Measurements from ENCODE around the gene LST1. TPM values are rescaled to one million over a fixed set of nuclear protein-coding genes. Genes with fewer than 3 reads are reported as not detected.

LST1 gene
- total RNA-seq, 1 donor from 2014 or later: not detected

DNA sequence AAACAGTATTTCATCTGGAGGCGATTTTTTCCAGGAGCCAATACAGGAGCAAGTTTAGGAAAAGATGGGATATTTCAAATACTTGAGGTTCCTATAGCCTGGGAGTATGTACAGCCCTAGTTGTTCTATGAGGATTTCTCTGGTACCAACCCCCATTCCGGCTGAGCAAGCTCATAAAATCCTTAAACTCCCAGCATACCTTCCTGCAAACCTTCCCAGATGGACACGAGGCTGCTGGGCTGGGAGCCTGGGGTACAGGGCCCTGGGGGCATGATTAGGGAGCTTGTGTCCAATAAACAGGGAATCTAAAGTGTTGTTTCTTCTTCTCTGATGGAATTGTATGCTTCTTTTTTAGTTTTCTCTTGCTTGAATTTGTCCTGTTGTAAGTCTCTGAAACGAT lies 35.9 kb downstream of the LST1 start:
- no peak for DNase-seq (ENCODE audit: low read depth)
- TF ChIP-seq, protein P1, sequence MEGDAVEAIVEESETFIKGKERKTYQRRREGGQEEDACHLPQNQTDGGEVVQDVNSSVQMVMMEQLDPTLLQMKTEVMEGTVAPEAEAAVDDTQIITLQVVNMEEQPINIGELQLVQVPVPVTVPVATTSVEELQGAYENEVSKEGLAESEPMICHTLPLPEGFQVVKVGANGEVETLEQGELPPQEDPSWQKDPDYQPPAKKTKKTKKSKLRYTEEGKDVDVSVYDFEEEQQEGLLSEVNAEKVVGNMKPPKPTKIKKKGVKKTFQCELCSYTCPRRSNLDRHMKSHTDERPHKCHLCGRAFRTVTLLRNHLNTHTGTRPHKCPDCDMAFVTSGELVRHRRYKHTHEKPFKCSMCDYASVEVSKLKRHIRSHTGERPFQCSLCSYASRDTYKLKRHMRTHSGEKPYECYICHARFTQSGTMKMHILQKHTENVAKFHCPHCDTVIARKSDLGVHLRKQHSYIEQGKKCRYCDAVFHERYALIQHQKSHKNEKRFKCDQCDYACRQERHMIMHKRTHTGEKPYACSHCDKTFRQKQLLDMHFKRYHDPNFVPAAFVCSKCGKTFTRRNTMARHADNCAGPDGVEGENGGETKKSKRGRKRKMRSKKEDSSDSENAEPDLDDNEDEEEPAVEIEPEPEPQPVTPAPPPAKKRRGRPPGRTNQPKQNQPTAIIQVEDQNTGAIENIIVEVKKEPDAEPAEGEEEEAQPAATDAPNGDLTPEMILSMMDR (conservative IDR thresholded peaks at IDR 0.05; ENCODE audit: low read depth, low read length): no peak
- H3K4me3 ChIP-seq (ENCODE audit: low read depth, low read length): peak overlapping the region; percentile 94

DNA sequence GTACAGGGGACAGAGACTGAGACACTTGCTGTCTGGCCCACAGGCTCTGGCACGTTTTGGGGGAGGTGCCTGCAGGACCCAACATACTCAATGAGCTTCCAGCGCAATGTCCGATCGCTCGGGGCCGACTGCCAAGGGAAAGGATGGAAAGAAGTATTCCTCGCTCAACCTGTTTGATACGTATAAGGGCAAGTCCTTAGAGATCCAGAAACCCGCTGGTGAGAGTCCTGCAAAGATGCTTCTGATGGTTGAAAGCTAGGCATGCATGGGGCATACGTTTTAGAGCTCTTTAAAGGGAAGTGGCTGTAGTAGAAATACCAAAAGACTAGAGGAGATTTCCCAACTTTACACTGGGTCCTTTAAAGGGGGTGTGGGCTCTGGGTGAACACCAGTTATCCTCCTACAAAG lies 36.6 kb downstream of the LST1 start:
- H3K4me3 ChIP-seq (ENCODE audit: low read depth, low read length): peak overlapping the region; percentile 94
- TF ChIP-seq, protein P1 (conservative IDR thresholded peaks at IDR 0.05; ENCODE audit: low read depth, low read length): no peak
- DNase-seq (ENCODE audit: low read depth): no peak

DNA sequence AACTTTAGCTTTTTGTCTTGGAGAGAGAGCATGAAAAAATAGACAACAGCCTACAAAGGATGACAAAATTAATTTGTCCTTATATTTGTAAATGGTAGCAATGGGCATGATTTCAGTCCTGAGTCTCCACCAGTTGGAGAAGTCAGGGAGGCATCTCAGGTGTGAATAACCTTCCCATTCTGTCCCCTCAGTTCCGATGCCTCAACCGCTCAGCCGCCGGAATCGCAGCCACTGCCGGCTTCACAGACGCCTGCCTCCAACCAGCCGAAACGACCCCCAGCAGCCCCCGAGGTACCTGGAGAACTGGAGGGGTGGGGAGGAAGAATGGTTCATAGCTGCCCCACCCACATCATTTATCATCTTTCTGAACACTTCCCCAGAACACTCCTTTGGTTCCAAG lies 38.0 kb downstream of the LST1 start:
- TF ChIP-seq, protein P1 (conservative IDR thresholded peaks at IDR 0.05; ENCODE audit: low read depth, low read length): no peak
- H3K4me3 ChIP-seq (ENCODE audit: low read depth, low read length): no peak overlapping the region
- no peak for DNase-seq (ENCODE audit: low read depth)

DNA sequence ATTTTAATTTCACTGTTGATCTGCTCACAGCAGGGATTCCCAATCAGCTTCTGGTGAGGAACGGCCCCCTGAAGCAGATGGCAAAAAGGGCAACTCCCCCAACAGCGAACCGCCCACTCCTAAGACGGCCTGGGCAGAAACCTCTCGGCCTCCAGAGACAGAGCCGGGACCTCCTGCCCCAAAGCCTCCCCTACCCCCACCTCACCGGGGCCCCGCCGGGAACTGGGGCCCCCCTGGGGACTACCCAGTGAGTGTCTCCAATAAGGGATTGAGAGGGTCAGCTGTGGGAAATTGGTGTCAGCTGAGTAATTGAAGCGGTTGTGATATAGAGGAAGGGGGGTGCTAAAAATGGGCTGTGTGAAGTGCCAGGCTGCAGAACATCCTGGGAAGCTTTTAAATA lies 40.9 kb downstream of the LST1 start:
- TF ChIP-seq, protein P1 (conservative IDR thresholded peaks at IDR 0.05; ENCODE audit: low read depth, low read length): no peak
- H3K4me3 ChIP-seq (ENCODE audit: low read depth, low read length): no peak overlapping the region
- no peak for DNase-seq (ENCODE audit: low read depth)

DNA sequence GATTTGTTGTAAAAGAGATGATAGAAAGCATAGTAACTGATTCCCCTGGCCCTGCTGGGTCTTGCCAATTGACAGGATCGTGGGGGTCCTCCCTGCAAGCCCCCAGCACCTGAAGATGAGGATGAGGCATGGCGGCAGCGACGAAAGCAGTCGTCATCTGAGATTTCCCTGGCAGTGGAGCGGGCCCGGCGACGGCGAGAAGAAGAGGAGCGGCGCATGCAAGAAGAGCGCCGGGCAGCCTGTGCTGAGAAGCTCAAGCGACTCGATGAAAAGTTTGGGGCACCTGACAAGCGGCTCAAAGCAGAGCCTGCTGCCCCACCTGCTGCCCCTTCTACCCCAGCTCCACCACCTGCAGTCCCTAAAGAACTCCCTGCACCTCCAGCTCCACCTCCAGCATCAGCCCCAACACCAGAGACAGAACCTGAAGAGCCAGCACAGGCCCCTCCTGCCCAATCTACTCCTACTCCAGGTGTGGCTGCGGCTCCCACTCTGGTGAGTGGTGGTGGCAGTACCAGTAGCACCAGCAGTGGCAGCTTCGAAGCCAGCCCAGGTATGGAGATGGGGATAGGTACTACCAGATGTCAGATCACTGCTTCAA lies 41.7 kb downstream of the LST1 start:
- no peak for DNase-seq (ENCODE audit: low read depth)
- no peak overlapping the region for H3K4me3 ChIP-seq (ENCODE audit: low read depth, low read length)
- TF ChIP-seq, protein P1 (conservative IDR thresholded peaks at IDR 0.05; ENCODE audit: low read depth, low read length): no peak

DNA sequence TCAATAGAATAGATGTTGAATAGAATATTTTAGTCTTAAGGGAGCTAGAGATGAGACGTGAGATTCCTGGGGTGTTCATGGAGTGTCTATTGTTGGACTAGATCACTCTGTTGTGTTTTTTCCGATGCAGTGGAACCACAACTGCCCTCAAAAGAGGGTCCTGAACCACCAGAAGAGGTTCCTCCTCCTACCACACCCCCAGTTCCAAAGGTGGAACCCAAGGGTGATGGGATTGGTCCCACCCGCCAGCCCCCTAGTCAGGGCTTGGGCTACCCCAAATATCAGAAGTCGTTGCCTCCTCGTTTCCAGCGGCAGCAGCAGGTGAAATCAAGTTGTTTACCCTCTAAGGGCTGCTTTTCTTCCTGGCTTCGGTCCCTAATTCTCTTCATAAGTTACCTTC lies 42.9 kb downstream of the LST1 start:
- TF ChIP-seq, protein P1 (conservative IDR thresholded peaks at IDR 0.05; ENCODE audit: low read depth, low read length): no peak
- DNase-seq (ENCODE audit: low read depth): no peak
- H3K4me3 ChIP-seq (ENCODE audit: low read depth, low read length): no peak overlapping the region

Measured in epithelial cell of proximal tubule (primary cell).